22Rv1 (cell line): ENCODE measurements around the gene L3MBTL4.

Experiments
- ZFX ChIP-seq: fragments of 450-650 bp; IDR thresholded peaks from 2 replicates; pipeline ENCODE4 v1.6.1; 2017; ENCODE audit warnings: antibody characterized with exemption, borderline replicate concordance
- TF ChIP-seq, protein P1 (sequence below): fragments of 450-650 bp; IDR thresholded peaks from 2 replicates; pipeline ENCODE4 v1.5.1; 2017; ENCODE audit warnings: mild to moderate bottlenecking

DNA sequence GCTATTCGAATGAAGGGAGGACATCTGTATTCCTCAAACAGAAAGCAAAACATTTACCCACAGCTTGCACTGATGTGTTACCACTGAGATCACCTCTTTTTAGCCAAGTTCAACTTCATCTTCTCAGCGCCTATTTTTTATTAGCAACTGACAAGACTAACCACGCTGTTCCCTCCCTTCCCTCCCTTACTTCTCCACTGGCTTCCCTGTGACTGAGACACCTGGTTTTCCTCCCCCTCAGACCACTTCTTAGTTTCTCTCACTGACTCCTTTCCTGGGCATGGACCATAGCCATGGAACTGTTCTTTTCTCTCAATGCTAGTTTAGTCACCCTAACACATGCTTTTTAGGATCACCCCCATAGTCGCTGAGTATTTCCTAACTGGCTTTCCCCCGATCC lies 3.3 kb downstream of the L3MBTL4 start:
- TF ChIP-seq, protein P1, sequence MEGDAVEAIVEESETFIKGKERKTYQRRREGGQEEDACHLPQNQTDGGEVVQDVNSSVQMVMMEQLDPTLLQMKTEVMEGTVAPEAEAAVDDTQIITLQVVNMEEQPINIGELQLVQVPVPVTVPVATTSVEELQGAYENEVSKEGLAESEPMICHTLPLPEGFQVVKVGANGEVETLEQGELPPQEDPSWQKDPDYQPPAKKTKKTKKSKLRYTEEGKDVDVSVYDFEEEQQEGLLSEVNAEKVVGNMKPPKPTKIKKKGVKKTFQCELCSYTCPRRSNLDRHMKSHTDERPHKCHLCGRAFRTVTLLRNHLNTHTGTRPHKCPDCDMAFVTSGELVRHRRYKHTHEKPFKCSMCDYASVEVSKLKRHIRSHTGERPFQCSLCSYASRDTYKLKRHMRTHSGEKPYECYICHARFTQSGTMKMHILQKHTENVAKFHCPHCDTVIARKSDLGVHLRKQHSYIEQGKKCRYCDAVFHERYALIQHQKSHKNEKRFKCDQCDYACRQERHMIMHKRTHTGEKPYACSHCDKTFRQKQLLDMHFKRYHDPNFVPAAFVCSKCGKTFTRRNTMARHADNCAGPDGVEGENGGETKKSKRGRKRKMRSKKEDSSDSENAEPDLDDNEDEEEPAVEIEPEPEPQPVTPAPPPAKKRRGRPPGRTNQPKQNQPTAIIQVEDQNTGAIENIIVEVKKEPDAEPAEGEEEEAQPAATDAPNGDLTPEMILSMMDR, result no peak
- TF ChIP-seq ZFX, result no peak
